ENCODE measurements around the gene WHAMM. TPM values are rescaled to one million over a fixed set of nuclear protein-coding genes. Genes with fewer than 3 reads are reported as not detected.
"Not testable (repeated sequence)": the region's sequence is repeated elsewhere in the genome, so short reads cannot be mapped to it uniquely, and the experiment has no call there.

The WHAMM gene, protein sequence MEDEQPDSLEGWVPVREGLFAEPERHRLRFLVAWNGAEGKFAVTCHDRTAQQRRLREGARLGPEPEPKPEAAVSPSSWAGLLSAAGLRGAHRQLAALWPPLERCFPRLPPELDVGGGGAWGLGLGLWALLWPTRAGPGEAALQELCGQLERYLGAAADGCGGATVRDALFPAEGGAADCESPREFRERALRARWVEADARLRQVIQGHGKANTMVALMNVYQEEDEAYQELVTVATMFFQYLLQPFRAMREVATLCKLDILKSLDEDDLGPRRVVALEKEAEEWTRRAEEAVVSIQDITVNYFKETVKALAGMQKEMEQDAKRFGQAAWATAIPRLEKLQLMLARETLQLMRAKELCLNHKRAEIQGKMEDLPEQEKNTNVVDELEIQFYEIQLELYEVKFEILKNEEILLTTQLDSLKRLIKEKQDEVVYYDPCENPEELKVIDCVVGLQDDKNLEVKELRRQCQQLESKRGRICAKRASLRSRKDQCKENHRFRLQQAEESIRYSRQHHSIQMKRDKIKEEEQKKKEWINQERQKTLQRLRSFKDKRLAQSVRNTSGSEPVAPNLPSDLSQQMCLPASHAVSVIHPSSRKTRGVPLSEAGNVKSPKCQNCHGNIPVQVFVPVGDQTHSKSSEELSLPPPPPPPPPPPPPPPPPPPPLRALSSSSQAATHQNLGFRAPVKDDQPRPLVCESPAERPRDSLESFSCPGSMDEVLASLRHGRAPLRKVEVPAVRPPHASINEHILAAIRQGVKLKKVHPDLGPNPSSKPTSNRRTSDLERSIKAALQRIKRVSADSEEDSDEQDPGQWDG
- total RNA-seq (4.0 TPM), polyA plus RNA-seq (7.8 TPM)
- long read RNA-seq, donor 1, result 0 reads
- long read RNA-seq, donor 2, result 0 reads
- long read RNA-seq, donor 3, result 0 reads
- long read RNA-seq, donor 4, result 0 reads
- long read RNA-seq, donor 5, result 0 reads
- long read RNA-seq, donor 6, partial matches to known transcripts, result 5 of 5 reads
- long read RNA-seq, donor 6, other reads (novel, unspliced or antisense), result 0 of 5 reads
- long read RNA-seq, donor 7, result 0 reads
- long read RNA-seq, donor 8, result 0 reads
- long read RNA-seq, donor 9, result 0 reads
- long read RNA-seq, donor 10, result 0 reads

DNA sequence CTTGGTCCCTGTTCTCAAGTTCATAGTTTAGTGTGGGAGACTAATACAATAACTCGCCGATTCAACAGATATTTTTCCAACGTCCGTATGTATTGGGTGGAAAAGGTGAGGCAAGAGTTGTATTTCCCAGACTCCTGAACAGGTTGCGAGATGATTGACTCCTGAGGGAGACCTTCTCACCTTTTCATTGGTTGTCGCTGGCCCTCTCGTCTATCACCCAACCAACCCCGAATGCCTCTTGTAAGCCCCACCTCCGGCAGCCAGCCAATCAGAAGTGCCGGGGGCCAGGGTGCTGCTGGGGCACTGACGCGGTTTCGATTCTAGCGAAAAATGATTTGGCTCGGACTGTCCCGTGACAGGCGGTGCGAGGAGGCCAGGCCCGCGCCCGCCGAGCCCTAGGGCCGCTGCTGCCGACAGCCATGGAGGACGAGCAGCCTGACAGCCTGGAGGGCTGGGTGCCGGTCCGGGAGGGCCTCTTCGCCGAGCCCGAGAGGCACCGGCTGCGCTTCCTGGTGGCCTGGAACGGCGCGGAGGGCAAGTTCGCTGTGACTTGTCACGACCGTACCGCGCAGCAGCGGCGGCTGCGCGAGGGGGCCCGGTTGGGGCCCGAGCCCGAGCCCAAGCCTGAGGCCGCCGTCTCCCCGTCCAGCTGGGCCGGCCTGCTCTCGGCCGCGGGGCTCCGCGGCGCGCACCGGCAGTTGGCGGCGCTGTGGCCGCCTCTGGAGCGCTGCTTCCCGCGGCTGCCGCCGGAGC is at the start of gene WHAMM:
WHAMM (plus strand) TSS at position 321 of the 753 bp plus-strand sequence; CDS start at position 420, 99 bp downstream.
- WGBS, result under 1% methylated on average over 67 of the region's 67 CpGs
- DNase-seq (ENCODE audit: low read depth in 6 of 9, low spot score in 9 of 9), result peak; percentile 84 to 98 (median 92)
- H3K36me3 ChIP-seq (ENCODE audit: control insufficient read depth in 2 of 2, insufficient read depth in 2 of 2, low read length in 1 of 2), result peaks cover 0 to 15% of the 10 kb centered on the region in 2 donors
- H3K4me3 ChIP-seq (ENCODE audit: low read length in 2 of 2), result peak within 1 kb of the TSS; percentile 72 to 98
- H3K9me3 ChIP-seq (ENCODE audit: control insufficient read depth in 2 of 2, insufficient read depth in 1 of 2, low read length in 1 of 2), result no peaks in the 10 kb centered on the region
- peak within 1 kb of the TSS; percentile 97 for H3K27ac ChIP-seq (ENCODE audit: low read depth in 1 of 2, low read length in 1 of 2)
- peaks cover 4 to 8% of the 10 kb centered on the region in 2 donors for H3K4me1 ChIP-seq (ENCODE audit: control insufficient read depth in 2 of 2, insufficient read depth in 2 of 2, low read length in 2 of 2)
- H3K27me3 ChIP-seq (ENCODE audit: control insufficient read depth in 2 of 2, insufficient read depth in 1 of 2, low read length in 1 of 2), result no peaks in the 10 kb centered on the region

DNA sequence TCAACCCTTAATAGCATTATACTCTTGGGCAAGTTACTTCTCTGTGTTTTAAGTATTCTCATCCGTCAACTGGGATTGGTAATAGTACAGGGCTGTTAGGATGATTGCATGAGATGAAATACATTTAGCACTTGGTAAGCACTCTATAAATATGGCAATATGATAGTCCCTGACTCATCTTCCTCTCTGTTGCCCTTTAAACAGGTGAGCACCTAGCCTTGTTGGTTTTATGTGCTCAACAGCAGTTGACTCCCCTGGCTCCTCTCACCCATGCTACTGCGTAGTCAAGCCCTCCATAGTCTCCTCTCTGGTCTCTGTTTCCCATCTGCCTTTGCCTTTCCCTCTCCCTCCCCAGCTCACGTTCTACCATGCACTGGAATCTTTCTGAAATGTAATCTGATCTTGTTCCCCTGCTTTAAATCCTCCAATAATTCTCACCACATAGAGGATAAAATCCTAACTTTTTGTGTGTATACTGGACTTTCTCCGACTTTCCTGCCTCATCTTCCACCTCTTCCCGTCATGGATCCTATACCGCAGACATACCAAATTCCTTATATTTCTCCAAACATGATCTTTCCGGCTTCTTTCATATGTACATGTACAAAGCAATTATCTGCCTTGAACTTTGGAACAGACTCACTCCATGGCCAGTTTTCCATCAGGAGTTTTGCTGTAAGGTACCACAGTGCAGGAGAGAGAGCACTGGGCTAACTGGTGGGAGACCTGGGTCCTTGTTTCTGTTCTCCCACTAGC is 45.9 kb upstream of the WHAMM start:
- Histone ChIP-seq H3K4me3 (ENCODE audit: low read length in 2 of 2) (no peak overlapping the region), H3K27me3 (ENCODE audit: control insufficient read depth in 2 of 2, insufficient read depth in 1 of 2, low read length in 1 of 2) (no peaks in the 10 kb centered on the region), H3K27ac (ENCODE audit: low read depth in 1 of 2, low read length in 1 of 2) (no peak overlapping the region), H3K9me3 (ENCODE audit: control insufficient read depth in 2 of 2, insufficient read depth in 1 of 2, low read length in 1 of 2) (no peaks in the 10 kb centered on the region), H3K36me3 (ENCODE audit: control insufficient read depth in 2 of 2, insufficient read depth in 2 of 2, low read length in 1 of 2) (peaks cover 8% of the 10 kb centered on the region in 2 donors), H3K4me1 (ENCODE audit: control insufficient read depth in 2 of 2, insufficient read depth in 2 of 2, low read length in 2 of 2) (no peaks in the 10 kb centered on the region)
- DNase-seq (ENCODE audit: low read depth in 6 of 9, low spot score in 9 of 9), result no peak
- 98% methylated on average over 7 of the region's 7 CpGs for WGBS

DNA sequence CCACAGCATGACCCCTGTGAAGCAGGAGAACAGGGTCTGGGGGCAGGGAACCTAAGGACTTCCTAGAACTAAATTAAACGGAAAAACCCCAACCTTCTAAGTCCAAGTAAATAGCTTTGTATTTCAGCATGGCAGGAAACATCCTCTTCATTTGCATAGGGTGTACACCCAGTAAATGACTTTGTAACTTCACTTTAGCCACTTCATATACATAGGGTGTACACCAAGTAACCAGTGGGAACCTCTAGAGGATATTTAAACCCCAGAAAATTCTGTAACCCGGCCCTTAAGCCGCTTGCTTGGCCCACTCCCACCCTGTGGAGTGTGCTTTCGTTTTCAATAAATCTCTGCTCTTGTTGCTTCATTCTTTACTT is 45.3 kb upstream of the WHAMM start:
- no peaks in the 10 kb centered on the region for H3K4me1 ChIP-seq (ENCODE audit: control insufficient read depth in 2 of 2, insufficient read depth in 2 of 2, low read length in 2 of 2)
- DNase-seq (ENCODE audit: low read depth in 6 of 9, low spot score in 9 of 9), result no peak
- no peak overlapping the region for H3K4me3 ChIP-seq (ENCODE audit: low read length in 2 of 2)
- peaks cover 5 to 8% of the 10 kb centered on the region in 2 donors for H3K36me3 ChIP-seq (ENCODE audit: control insufficient read depth in 2 of 2, insufficient read depth in 2 of 2, low read length in 1 of 2)
- 98% methylated on average over 4 of the region's 4 CpGs for WGBS
- no peaks in the 10 kb centered on the region for H3K27me3 ChIP-seq (ENCODE audit: control insufficient read depth in 2 of 2, insufficient read depth in 1 of 2, low read length in 1 of 2)
- no peaks in the 10 kb centered on the region for H3K9me3 ChIP-seq (ENCODE audit: control insufficient read depth in 2 of 2, insufficient read depth in 1 of 2, low read length in 1 of 2)
- H3K27ac ChIP-seq (ENCODE audit: low read depth in 1 of 2, low read length in 1 of 2), result no peak overlapping the region

GRCh38 chr15:82764740-82765139 is 44.7 kb upstream of the WHAMM start:
- WGBS, result 93% methylated on average over 9 of the region's 9 CpGs
- Histone ChIP-seq H3K27me3 (ENCODE audit: control insufficient read depth in 2 of 2, insufficient read depth in 1 of 2, low read length in 1 of 2) (no peaks in the 10 kb centered on the region), H3K36me3 (ENCODE audit: control insufficient read depth in 2 of 2, insufficient read depth in 2 of 2, low read length in 1 of 2) (peaks cover 5 to 8% of the 10 kb centered on the region in 2 donors), H3K9me3 (ENCODE audit: control insufficient read depth in 2 of 2, insufficient read depth in 1 of 2, low read length in 1 of 2) (no peaks in the 10 kb centered on the region), H3K4me3 (ENCODE audit: low read length in 2 of 2) (no peak overlapping the region), H3K4me1 (ENCODE audit: control insufficient read depth in 2 of 2, insufficient read depth in 2 of 2, low read length in 2 of 2) (no peaks in the 10 kb centered on the region), H3K27ac (ENCODE audit: low read depth in 1 of 2, low read length in 1 of 2) (no peak overlapping the region)
- DNase-seq (ENCODE audit: low read depth in 6 of 9, low spot score in 9 of 9), result no peak

DNA sequence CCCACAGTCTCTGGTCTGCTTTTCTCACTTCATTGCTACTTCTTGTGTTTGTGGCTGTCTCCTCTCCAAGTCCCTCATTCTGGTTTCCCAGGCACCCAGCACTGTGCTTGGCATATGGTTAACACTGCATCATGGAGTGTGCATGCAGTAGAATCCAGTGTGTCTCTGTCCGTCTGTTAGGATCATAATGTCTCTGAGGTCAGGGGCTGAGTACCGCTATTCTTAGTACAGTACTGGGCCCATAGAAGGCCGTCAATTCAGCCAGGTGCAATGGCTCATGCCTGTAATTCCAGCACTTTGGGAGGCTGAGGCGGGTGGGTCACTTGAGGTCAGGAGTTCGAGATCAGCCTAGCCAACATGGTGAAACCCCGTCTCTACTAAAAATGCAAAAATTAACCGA is 43.2 kb upstream of the WHAMM start:
- DNase-seq (ENCODE audit: low read depth in 6 of 9, low spot score in 9 of 9); H3K27me3 ChIP-seq (ENCODE audit: control insufficient read depth in 2 of 2, insufficient read depth in 1 of 2, low read length in 1 of 2); H3K4me1 ChIP-seq (ENCODE audit: control insufficient read depth in 2 of 2, insufficient read depth in 2 of 2, low read length in 2 of 2); H3K4me3 ChIP-seq (ENCODE audit: low read length in 2 of 2); H3K36me3 ChIP-seq (ENCODE audit: control insufficient read depth in 2 of 2, insufficient read depth in 2 of 2, low read length in 1 of 2); H3K27ac ChIP-seq (ENCODE audit: low read depth in 1 of 2, low read length in 1 of 2); H3K9me3 ChIP-seq (ENCODE audit: control insufficient read depth in 2 of 2, insufficient read depth in 1 of 2, low read length in 1 of 2): not testable (repeated sequence)
- 97% methylated on average over 7 of the region's 7 CpGs for WGBS

- 98% methylated on average over 2 of the region's 2 CpGs for WGBS
- Histone ChIP-seq H3K4me1 (ENCODE audit: control insufficient read depth in 2 of 2, insufficient read depth in 2 of 2, low read length in 2 of 2) (no peaks in the 10 kb centered on the region), H3K27me3 (ENCODE audit: control insufficient read depth in 2 of 2, insufficient read depth in 1 of 2, low read length in 1 of 2) (no peaks in the 10 kb centered on the region), H3K27ac (ENCODE audit: low read depth in 1 of 2, low read length in 1 of 2) (no peak overlapping the region), H3K4me3 (ENCODE audit: low read length in 2 of 2) (no peak overlapping the region), H3K36me3 (ENCODE audit: control insufficient read depth in 2 of 2, insufficient read depth in 2 of 2, low read length in 1 of 2) (peaks cover 2 to 5% of the 10 kb centered on the region in 2 donors), H3K9me3 (ENCODE audit: control insufficient read depth in 2 of 2, insufficient read depth in 1 of 2, low read length in 1 of 2) (no peaks in the 10 kb centered on the region)
- DNase-seq (ENCODE audit: low read depth in 6 of 9, low spot score in 9 of 9), result no peak
These were observed 42.1 kb upstream of the WHAMM start for GRCh38 chr15:82767163-82767829.

DNA sequence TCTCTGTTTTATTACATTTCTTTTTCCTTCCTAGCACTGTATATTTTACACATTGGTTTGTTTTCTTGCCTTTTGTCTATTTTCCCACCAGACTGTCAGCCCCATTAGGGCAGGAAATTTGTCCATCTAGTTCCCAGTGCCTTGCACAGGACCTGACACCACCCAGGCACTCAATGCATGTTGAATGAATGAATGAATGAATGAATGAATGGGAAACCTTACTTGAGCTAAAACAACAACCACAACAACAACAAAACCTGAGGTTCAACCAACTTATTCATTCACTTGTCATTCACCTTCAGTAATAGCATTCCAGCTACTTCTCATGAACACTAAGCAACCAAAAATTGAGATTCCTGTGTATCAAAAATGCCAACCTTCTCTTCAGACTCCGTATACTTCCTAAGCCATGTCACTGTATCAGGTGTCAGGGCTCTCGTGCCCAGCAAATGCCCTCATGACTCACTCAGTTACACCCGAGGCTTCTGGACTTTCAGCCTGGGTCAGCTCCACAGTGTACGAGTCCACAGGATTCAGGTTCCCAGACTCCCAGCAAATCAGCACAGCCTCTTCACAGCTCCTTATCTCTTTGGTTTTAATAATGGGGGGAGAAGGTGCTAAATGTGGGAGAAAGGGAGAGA is 40.9 kb upstream of the WHAMM start:
- Histone ChIP-seq H3K9me3 (ENCODE audit: control insufficient read depth in 2 of 2, insufficient read depth in 1 of 2, low read length in 1 of 2) (no peaks in the 10 kb centered on the region), H3K36me3 (ENCODE audit: control insufficient read depth in 2 of 2, insufficient read depth in 2 of 2, low read length in 1 of 2) (peaks cover 2 to 3% of the 10 kb centered on the region in 2 donors), H3K27me3 (ENCODE audit: control insufficient read depth in 2 of 2, insufficient read depth in 1 of 2, low read length in 1 of 2) (no peaks in the 10 kb centered on the region), H3K4me1 (ENCODE audit: control insufficient read depth in 2 of 2, insufficient read depth in 2 of 2, low read length in 2 of 2) (no peaks in the 10 kb centered on the region), H3K27ac (ENCODE audit: low read depth in 1 of 2, low read length in 1 of 2) (no peak overlapping the region), H3K4me3 (ENCODE audit: low read length in 2 of 2) (no peak overlapping the region)
- WGBS, result 96% methylated on average over 4 of the region's 4 CpGs
- DNase-seq (ENCODE audit: low read depth in 6 of 9, low spot score in 9 of 9), result no peak

Measured in thymus (tissue), 14 donors.